Upper lobe of left lung (tissue), 6 donors: ENCODE results near the gene PROSER2. TPM values are rescaled to one million over a fixed set of nuclear protein-coding genes. Genes with fewer than 3 reads are reported as not detected.

Experiments
- ATAC-seq, 2 donors: fragments of 200-7000 bp; cut with Tn5 transposase; one replicate each; pipeline ENCODE4 v1.9.1; 2022; ENCODE audit warnings: mild to moderate bottlenecking in 2 of 2, moderate library complexity in 2 of 2; ENCODE audit not compliant: low FRiP score in 2 of 2
- DNase-seq, 2 donors: peaks; one replicate each; pipeline ENCODE4 v3.0.0-alpha.2; 2019 to 2020
- H3K27ac ChIP-seq, 4 donors: fragments of 200-600 bp; sonication (generic); one replicate each; pipeline ENCODE4 v1.5.1; 2016 to 2019
- H3K27me3 ChIP-seq, 4 donors: fragments of 200-600 bp; sonication (generic); one replicate each; pipeline ENCODE4 v1.5.1; 2017 to 2019
- H3K36me3 ChIP-seq, 4 donors: fragments of 200-600 bp; sonication (generic); one replicate each; pipeline ENCODE4 v1.5.1; 2016 to 2019
- H3K4me1 ChIP-seq, 4 donors: fragments of 200-600 bp; sonication (generic); one replicate each; pipeline ENCODE4 v1.5.1; 2018 to 2019
- H3K4me3 ChIP-seq, 4 donors: fragments of 200-600 bp; sonication (generic); one replicate each; pipeline ENCODE4 v1.5.1; 2017 to 2019; ENCODE audit warnings: mild to moderate bottlenecking in 2 of 4, moderate library complexity in 1 of 4
- H3K9me3 ChIP-seq, 4 donors: fragments of 200-600 bp; sonication (generic); one replicate each; pipeline ENCODE4 v1.5.1; 2018 to 2019
- EP300 ChIP-seq, 4 donors: sonication (generic); formaldehyde crosslinking; IDR thresholded peaks; one replicate each; pipeline ENCODE4 v1.5.1; 2017; ENCODE audit warnings: antibody characterized with exemption in 4 of 4, control low read depth in 2 of 4
- POLR2A ChIP-seq, 4 donors: fragments of 450-650 bp; IDR thresholded peaks; one replicate each; pipeline ENCODE4 v1.5.1; 2016 to 2017; ENCODE audit warnings: antibody characterized with exemption in 4 of 4, mild to moderate bottlenecking in 2 of 4
- POLR2AphosphoS5 ChIP-seq, 2 donors: sonication (generic); formaldehyde crosslinking; IDR thresholded peaks; one replicate each; pipeline ENCODE4 v1.5.1; 2017; ENCODE audit warnings: antibody characterized with exemption in 2 of 2
- WGBS, 2 donors: methylation state at CpG; one replicate each; pipeline ENCODE4 v1.1.5; 2017 to 2018; 5-methylcytosine and 5-hydroxymethylcytosine counted together
- total RNA-seq, 6 donors: library from RNA; depleted of rRNA in 4 of 6; stranded (reverse); fragments of >200 nt in 4 of 6; gene quantifications; one replicate each; pipeline versions ENCODE4 v1.1.0 to v1.2.1, GENCODE V29; 2016 to 2021
- TF ChIP-seq, protein P1 (sequence below), 6 experiments: fragments of 450-650 bp in 4 of 6; fragments of 200-600 bp in 2 of 6; sonication (generic) in 2 of 6; IDR thresholded peaks; one replicate each; pipeline ENCODE4 v1.5.1; 2016 to 2019; ENCODE audit warnings: antibody characterized with exemption in 6 of 6
- donor health status: DM: no; HTN: no; CAD: no; lungs with moderate emphysema.
- donor health status: DM: no; HTN: yes; CAD: no; lungs with severe emphysema.

Gene PROSER2
- total RNA-seq, 6 donors from 2014 or later = 19.8 to 64.5 (median 24.7) TPM

DNA sequence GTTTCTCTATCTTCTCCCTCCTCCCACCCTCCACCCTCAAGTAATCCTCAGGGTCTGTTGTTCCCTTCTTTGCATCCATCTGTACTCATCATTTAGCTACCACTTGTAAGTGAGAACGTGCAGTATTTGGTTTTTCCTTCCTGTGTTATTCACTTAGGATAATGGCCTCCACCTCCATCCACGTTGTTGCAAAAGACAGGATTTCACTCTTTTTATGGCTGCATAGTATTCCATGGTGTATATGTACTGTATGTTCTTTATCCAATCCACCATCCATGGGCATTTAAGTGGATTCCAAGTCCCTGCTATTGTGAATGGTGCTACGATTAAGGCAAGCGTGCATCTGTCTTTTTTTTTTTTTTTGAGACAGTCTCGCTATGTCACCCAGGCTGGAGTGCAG is 72.4 kb downstream of the PROSER2 start:
- H3K36me3 ChIP-seq = no peaks in the 10 kb centered on the region
- no peaks in the 10 kb centered on the region for H3K27me3 ChIP-seq
- H3K4me3 ChIP-seq = no peak overlapping the region
- H3K27ac ChIP-seq = no peak overlapping the region
- DNase-seq = no peak
- no peak for TF ChIP-seq POLR2A (IDR thresholded peaks at IDR 0.05)
- no peak for TF ChIP-seq POLR2AphosphoS5 (IDR thresholded peaks at IDR 0.05)
- TF ChIP-seq, protein P1, sequence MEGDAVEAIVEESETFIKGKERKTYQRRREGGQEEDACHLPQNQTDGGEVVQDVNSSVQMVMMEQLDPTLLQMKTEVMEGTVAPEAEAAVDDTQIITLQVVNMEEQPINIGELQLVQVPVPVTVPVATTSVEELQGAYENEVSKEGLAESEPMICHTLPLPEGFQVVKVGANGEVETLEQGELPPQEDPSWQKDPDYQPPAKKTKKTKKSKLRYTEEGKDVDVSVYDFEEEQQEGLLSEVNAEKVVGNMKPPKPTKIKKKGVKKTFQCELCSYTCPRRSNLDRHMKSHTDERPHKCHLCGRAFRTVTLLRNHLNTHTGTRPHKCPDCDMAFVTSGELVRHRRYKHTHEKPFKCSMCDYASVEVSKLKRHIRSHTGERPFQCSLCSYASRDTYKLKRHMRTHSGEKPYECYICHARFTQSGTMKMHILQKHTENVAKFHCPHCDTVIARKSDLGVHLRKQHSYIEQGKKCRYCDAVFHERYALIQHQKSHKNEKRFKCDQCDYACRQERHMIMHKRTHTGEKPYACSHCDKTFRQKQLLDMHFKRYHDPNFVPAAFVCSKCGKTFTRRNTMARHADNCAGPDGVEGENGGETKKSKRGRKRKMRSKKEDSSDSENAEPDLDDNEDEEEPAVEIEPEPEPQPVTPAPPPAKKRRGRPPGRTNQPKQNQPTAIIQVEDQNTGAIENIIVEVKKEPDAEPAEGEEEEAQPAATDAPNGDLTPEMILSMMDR (IDR thresholded peaks at IDR 0.05) = no peak
- TF ChIP-seq EP300 (IDR thresholded peaks at IDR 0.05) = no peak
- ATAC-seq = no peak
- no peaks in the 10 kb centered on the region for H3K9me3 ChIP-seq
- H3K4me1 ChIP-seq = no peaks in the 10 kb centered on the region
- WGBS, 2 donors = 78 to 84% methylated on average over 5 of the region's 5 CpGs

DNA sequence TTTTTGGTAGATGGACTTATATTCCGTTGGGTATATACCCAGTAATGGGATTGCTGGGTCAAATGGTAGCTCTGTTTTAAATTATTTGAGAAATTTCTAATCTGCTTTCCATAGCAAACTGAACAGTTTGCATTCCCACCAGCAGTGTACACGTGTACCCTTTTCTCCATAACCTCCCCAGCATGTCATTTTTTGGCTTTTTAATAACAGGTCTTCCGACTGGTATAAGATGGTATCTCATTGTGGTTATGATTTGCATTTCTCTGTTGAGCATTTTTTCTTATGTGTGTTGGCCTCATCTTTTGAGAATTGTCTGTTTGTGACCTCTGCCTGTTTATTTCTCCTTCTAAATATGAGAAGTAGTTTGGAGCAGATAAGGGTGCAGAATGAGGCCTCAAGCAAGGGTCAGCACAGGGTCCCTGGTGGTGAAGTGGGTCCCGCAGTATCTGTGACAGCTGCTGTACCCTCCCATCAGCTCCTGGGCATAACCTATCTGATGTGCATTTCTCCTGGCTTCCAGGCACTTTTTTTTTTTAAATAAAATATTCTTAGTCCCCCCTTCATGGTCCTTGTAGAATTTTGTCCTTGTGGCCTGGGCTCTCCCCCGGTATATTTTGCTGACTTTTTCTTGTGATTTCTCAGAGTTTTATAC is 73.5 kb downstream of the PROSER2 start:
- Histone ChIP-seq H3K9me3 (no peaks in the 10 kb centered on the region), H3K27ac (no peak overlapping the region), H3K36me3 (no peaks in the 10 kb centered on the region), H3K4me3 (no peak overlapping the region), H3K27me3 (no peaks in the 10 kb centered on the region), H3K4me1 (peaks cover 0 to 3% (median 0%) of the 10 kb centered on the region in 4 donors)
- no peak for DNase-seq
- 84 to 91% methylated on average over 5 of the region's 5 CpGs for WGBS, 2 donors
- no peak for ATAC-seq
- TF ChIP-seq EP300 (IDR thresholded peaks at IDR 0.05) (no peak), POLR2AphosphoS5 (IDR thresholded peaks at IDR 0.05) (no peak), POLR2A (IDR thresholded peaks at IDR 0.05) (no peak)
- TF ChIP-seq, protein P1 (IDR thresholded peaks at IDR 0.05) = no peak

DNA sequence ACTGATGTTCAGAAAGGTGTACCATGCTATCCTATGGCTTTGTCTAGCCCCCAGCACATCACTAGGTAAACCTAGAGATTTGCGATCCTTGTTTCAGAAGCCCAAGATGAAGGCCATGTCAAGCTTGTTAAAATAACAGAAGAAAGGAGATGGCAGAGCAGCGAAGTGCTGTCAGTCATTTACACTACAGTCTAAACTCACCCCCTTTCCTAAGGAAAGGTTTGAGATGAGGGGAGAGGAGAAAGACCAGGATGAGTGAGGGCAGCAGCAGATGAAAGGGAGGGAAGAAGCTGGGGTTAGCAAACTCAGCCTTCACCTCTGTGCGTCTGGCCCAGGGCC is 74.8 kb downstream of the PROSER2 start:
- 63 to 73% methylated on average over 3 of the region's 3 CpGs for WGBS, 2 donors
- Histone ChIP-seq H3K4me1 (peaks cover 0 to 7% (median 0%) of the 10 kb centered on the region in 4 donors), H3K27ac (peak overlapping the region in 3 of 4 donors; percentile 6 to 50 (median 23)), H3K9me3 (no peaks in the 10 kb centered on the region), H3K36me3 (no peaks in the 10 kb centered on the region), H3K4me3 (no peak overlapping the region), H3K27me3 (no peaks in the 10 kb centered on the region)
- DNase-seq = no peak
- ATAC-seq = no peak
- no peak for TF ChIP-seq POLR2AphosphoS5 (IDR thresholded peaks at IDR 0.05)
- TF ChIP-seq, protein P1 (IDR thresholded peaks at IDR 0.05) = no peak
- no peak for TF ChIP-seq EP300 (IDR thresholded peaks at IDR 0.05)
- no peak for TF ChIP-seq POLR2A (IDR thresholded peaks at IDR 0.05)

DNA sequence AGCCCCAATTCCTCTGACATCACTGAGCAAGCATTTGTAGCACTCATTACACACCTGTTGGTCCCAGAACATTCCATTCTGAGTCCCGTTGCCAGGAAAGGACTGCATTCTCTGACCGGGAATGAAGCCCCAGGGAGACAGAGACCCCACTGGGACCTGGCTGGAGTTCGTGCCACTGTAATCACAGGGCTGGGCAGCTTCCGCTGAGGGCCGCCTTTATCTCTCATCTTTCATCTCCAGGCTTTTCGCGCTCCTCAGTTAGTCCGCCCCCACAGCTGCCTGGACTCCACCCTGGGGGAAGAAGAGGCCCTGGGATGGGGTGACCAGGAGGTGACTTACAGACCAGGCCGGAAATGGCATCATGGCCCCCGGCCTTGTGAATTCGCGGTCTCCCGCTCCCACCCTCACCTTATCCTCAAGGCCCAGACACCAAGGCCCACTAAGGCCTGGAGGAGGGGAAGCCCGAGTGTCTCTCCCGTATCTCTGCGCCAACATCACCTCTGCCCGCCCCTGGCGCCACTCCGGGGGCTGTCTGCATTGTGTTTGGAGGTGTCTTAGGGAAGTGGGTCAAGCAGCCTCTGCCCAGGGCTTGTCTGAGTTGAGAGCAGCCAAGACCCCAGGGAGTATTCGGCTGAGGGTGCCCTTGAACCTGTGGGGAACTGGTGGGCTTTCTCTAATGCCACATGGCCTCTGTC is 75.4 kb downstream of the PROSER2 start:
- TF ChIP-seq POLR2A (IDR thresholded peaks at IDR 0.05) (no peak), EP300 (IDR thresholded peaks at IDR 0.05) (peak; percentile 53 to 90 (median 82)), POLR2AphosphoS5 (IDR thresholded peaks at IDR 0.05) (peak; percentile 34 to 46)
- TF ChIP-seq, protein P1 (IDR thresholded peaks at IDR 0.05) = no peak
- 71 to 75% methylated on average over 17 to 20 of the region's 20 CpGs for WGBS, 2 donors
- H3K27ac ChIP-seq = peak overlapping the region; percentile 23 to 79 (median 50)
- ATAC-seq = peak; percentile 56 to 80
- no peak overlapping the region for H3K4me3 ChIP-seq
- H3K9me3 ChIP-seq = no peaks in the 10 kb centered on the region
- H3K4me1 ChIP-seq = peaks cover 0 to 7% (median 0%) of the 10 kb centered on the region in 4 donors
- H3K36me3 ChIP-seq = no peaks in the 10 kb centered on the region
- H3K27me3 ChIP-seq = no peaks in the 10 kb centered on the region
- DNase-seq = peak; percentile 59 to 86
